HG03060 (cell line): ENCODE results near the gene POMGNT2.
"Not testable (repeated sequence)": the region's sequence is repeated elsewhere in the genome, so short reads cannot be mapped to it uniquely, and the experiment has no call there.

Experiments
- ATAC-seq: cut with Tn5 transposase; IDR thresholded peaks from one replicate; pipeline ENCODE4 v1.9.1; 2021; ENCODE audit warnings: low read depth, moderate number of reproducible peaks; ENCODE audit not compliant: unreplicated experiment

Gene POMGNT2

GRCh38 chr3:43048470-43048869 lies 57.4 kb downstream of the POMGNT2 start:
- ATAC-seq = no peak

GRCh38 chr3:43046583-43046982 lies 59.3 kb downstream of the POMGNT2 start:
- ATAC-seq = no peak

DNA sequence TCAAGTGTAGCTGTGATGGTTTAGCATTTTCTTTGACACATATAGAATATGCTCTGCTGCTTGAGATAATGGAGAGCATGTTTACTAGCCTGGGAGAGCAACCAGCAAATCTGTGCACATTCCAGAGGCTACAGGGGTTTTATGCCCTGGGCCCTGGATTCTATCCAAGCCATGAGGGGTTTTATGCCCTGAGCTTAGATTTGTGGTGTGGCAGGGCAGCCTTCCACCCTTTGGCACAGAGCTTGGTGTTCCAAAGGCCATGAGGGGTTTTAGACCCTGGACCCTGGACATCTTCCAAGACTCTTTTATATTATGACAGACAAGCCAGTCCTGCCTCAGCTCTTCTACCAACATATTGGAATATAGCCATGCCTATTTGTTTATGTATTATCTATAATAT lies 60.8 kb downstream of the POMGNT2 start:
- ATAC-seq = not testable (repeated sequence)

- no peak for ATAC-seq
Observed at GRCh38 chr3:43043793-43044192, 62.1 kb downstream of the POMGNT2 start.

- ATAC-seq = no peak
Observed at GRCh38 chr3:43043071-43043766, 62.7 kb downstream of the POMGNT2 start.

GRCh38 chr3:43041517-43041916 lies 64.4 kb downstream of the POMGNT2 start:
- no peak for ATAC-seq

GRCh38 chr3:43038010-43038409 lies 67.9 kb downstream of the POMGNT2 start:
- ATAC-seq = peak; percentile 61

DNA sequence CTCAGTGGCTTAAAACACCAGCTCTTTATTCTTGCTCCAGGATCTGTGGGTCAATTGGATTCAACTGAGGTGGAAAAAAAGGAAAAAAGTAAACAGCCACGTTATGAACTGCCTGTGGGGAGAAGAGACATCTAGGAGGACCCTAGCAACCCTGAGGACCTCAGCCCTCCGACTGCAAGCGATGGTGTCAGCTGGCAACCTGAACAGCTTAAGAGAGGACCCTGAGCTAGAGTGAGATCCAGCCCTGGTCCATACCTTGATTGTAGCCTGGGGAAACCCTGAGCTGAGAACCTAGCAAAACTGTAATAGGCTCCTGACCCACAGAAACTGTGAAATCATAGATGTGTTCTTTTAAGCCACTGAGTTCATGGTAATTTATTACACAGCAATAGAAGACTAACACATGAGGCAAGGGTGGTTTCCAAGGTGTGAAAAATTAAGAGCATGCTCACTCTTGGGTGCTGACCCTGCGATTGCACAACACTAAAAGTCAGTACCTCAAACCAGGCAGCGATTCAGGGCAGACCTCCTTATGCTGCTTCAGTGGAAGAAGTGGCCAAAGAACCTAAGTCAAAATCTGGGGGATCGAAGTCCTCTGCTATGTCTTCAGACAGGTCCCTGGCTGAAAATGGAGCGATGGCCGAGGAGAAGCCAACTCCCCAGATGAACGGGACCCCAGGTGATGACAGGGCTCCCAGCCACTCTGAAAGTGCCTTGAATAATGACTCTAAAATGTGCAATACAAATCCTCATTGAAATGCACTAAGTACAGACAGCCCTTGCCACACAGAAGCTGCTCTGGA lies 69.1 kb downstream of the POMGNT2 start:
- ATAC-seq = no peak

DNA sequence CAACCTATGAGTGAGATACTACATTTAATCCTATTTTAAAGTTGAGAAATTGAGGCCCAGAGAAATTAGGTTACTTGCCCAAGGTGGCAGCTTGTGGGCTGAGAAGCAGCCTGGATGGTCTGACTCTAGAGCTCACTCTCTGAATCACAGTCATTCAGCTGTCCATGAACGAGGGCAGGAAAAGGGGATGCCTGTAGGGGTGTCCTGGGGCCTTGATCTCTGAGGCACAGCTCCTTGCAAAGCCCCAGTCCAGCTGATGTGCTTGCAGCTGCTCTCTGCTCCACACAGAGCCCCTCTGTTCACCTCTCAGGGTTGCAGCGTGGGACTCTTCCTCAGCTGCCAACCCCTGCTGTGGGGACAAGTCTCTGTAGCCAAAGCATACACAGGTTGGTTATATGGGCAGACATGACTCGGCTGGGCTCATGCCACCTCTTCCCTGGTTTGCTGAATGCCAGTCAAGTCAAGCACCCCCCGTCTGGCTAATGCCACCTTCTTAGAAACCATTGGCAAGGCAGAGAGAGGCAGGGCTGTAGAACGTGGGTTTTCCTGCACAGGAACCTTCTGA lies 70.0 kb downstream of the POMGNT2 start:
- ATAC-seq = no peak

GRCh38 chr3:43034911-43035310 lies 71.0 kb downstream of the POMGNT2 start:
- no peak for ATAC-seq

DNA sequence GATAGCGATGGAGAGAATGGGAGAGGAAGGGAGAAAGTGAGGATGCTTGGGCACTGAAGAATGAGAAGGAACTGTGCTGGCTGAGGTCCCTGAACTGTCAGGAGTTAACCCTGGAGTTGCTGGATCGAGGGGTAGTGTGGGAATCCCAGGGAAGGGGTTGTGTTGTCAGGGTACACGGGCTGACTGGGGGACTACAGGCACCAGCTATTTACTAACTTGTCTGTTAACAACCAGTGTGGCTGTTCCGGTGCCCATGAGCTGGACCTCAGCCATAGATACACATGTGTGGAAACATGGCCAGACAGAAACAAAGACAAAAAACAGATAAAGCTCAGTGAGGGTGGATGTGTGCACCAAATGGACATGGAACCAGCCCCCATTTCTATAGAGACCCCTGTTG lies 71.7 kb downstream of the POMGNT2 start:
- ATAC-seq = no peak

DNA sequence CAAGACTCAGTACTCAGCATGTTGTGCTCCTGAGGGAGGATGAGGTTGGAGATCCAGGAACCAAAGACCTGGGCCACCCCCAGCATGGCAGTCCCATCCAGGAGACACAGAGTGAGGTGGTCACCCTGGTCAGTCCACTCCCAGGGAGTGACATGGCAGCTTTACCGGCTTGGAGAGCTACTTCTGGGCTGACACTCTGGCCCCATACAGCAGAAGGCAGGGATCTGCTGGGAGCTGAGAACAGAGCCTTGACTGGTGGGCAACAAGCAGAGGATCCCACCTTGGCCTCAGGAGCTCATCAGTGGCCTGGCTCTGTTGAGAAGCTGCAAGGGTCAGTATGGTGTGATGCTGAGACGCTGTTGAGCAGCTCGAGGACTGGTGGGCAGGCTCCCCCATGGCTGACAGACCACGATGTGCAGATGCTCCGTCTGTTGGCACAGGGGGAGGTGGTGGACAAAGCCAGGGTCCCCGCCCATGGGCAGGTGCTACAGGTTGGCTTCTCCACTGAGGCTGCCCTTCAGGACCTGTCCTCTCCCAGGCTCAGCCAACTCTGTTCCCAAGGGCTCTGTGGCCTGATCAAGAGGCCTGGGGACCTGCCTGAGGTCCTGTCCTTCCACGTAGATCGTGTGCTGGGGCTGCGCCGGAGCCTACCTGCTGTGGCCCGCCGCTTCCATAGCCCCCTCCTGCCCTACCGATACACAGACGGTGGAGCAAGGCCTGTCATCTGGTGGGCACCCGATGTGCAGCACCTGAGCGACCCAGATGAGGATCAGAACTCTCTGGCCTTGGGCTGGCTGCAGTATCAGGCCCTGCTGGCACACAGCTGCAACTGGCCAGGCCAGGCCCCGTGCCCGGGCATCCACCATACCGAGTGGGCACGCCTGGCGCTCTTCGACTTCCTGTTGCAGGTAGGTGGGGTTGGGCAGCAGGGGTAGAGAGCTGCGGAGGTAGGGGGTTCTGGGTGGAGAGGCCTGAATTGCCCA lies 72.9 kb downstream of the POMGNT2 start:
- ATAC-seq = no peak

DNA sequence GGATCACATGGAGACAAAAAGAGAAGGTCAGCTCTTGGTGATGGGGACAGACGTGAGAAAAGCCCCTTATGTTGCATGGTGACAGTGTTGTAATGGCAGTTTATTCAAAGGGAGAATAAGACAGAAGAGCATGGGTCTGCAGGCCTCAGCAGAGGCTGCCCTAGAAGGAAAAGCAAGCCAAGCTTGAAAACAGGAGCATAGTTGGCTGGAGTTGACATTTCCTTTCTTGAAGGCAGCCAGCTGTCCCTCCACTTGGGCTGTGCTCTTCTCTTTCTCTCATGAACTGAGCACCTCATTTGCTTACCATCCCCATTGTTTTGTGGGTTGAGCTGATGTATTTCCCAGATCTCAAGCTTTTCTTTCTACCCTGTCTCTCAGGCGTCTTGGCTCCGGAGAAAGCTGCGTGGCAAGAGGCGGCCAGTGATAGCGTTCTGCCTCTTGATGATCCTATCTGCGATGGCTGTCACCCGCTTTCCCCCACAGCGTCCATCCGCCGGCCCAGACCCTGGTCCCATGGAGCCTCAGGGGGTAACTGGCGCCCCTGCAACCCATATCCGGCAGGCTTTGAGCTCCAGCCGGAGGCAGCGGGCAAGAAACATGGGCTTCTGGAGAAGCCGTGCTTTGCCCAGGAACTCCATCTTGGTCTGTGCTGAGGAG lies 73.9 kb downstream of the POMGNT2 start:
- no peak for ATAC-seq

DNA sequence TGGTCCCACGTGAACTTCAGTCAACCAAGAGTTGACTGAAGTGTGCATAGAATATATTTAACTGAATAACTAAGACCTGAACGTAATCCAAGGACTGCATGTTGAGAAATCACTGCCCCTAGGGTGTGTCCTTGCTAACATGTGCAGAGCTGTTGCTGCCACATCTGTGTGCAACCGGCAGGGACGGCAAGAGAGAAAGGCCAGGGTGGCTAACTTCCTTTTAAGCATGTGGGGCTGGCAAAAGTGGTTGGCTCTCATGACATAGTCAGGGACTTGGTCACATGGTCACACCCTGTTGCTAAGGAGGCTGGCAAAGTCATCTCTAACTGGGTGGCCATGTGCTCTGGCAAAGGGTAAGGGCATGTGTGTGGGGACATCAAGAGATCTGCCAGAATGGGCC lies 74.4 kb downstream of the POMGNT2 start:
- ATAC-seq = no peak

DNA sequence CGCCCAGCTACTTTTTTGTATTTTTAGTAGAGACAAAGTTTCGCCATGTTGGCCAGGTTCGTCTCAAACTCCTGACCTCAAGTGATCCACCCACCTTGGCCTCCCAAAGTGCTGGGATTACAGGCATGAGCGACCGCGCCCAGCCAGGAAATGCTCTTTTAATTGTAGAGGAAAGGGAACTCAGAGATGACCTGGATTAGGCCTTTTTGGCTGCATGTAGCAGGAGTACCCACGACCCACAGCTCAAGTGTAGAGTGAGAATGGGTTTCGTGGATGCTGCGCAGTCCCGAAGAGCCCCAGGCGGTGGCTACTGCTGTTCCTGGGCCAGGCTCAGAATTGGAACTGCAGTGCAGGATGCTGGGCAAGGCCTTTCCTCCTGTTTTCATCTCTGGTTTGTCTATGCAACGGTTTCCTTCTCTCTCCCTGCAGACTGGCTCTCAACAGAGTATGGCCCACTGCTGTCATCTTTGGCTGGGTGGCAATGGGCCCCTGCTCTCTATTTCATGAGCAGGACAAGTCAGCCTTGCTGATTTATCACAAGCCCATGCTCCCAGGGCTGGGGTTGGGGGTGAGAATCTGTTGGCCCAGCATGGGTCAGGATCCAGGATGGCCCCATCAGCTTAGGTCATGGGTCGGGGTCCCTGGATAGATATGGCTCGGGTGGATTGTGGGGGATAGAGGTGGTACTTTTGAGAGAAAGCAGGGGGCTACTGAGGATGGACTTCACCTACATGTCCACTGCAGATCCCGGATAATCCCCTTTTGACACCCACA lies 75.5 kb downstream of the POMGNT2 start:
- no peak for ATAC-seq
